ENCODE data around the gene ERCC3. TPM values are rescaled to one million over a fixed set of nuclear protein-coding genes. Genes with fewer than 3 reads are reported as not detected.

ERCC3 gene
- total RNA-seq, 4 donors from 2014 or later, result 30.3 to 39.0 (median 34.5) TPM

- no peaks in the 10 kb centered on the region for H3K36me3 ChIP-seq
- H3K9me3 ChIP-seq, result peaks cover 0 to 4% (median 0%) of the 10 kb centered on the region in 3 donors
- H3K27ac ChIP-seq, result no peak overlapping the region
- peak overlapping the region in 1 of 2 donors; percentile 63 for H3K4me3 ChIP-seq
- peaks cover 47% of the 10 kb centered on the region for H3K27me3 ChIP-seq
- 30 to 51% methylated on average over 18 to 23 of the region's 31 CpGs for WGBS, 2 donors (ENCODE audit: low coverage in 1 of 2)
- no peak for ATAC-seq
- peaks cover 0 to 37% (median 12%) of the 10 kb centered on the region in 3 donors for H3K4me1 ChIP-seq
- TF ChIP-seq POLR2A (IDR thresholded peaks at IDR 0.05) (no peak), EP300 (IDR thresholded peaks at IDR 0.05) (no peak), CTCF (IDR thresholded peaks at IDR 0.05) (no peak), POLR2AphosphoS5 (IDR thresholded peaks at IDR 0.05) (no peak)
Observed at GRCh38 chr2:127220768-127221527, 73.0 kb downstream of the ERCC3 start.

- Histone ChIP-seq H3K27me3 (peaks cover 47% of the 10 kb centered on the region), H3K4me3 (peak within 1 kb of the TSS; percentile 23 to 63), H3K4me1 (peaks cover 0 to 30% (median 12%) of the 10 kb centered on the region in 3 donors), H3K36me3 (no peaks in the 10 kb centered on the region), H3K9me3 (peaks cover 0 to 4% (median 0%) of the 10 kb centered on the region in 3 donors), H3K27ac (peak within 1 kb of the TSS in 1 of 4 donors; percentile 0)
- peak; percentile 38 for ATAC-seq
- TF ChIP-seq POLR2A (IDR thresholded peaks at IDR 0.05) (no peak), CTCF (IDR thresholded peaks at IDR 0.05) (no peak), EP300 (IDR thresholded peaks at IDR 0.05) (no peak), POLR2AphosphoS5 (IDR thresholded peaks at IDR 0.05) (no peak)
- 5 to 7% methylated on average over 6 to 11 of the region's 43 CpGs for WGBS, 2 donors (ENCODE audit: low coverage in 1 of 2)
Observed at GRCh38 chr2:127220102-127220767, 73.7 kb downstream of the ERCC3 start, which contains the start of gene CYP27C1. Gene CYP27C1, minus strand, starts transcription at chr2:127220299. Its CDS starts 29 bp downstream, at chr2:127220270.

DNA sequence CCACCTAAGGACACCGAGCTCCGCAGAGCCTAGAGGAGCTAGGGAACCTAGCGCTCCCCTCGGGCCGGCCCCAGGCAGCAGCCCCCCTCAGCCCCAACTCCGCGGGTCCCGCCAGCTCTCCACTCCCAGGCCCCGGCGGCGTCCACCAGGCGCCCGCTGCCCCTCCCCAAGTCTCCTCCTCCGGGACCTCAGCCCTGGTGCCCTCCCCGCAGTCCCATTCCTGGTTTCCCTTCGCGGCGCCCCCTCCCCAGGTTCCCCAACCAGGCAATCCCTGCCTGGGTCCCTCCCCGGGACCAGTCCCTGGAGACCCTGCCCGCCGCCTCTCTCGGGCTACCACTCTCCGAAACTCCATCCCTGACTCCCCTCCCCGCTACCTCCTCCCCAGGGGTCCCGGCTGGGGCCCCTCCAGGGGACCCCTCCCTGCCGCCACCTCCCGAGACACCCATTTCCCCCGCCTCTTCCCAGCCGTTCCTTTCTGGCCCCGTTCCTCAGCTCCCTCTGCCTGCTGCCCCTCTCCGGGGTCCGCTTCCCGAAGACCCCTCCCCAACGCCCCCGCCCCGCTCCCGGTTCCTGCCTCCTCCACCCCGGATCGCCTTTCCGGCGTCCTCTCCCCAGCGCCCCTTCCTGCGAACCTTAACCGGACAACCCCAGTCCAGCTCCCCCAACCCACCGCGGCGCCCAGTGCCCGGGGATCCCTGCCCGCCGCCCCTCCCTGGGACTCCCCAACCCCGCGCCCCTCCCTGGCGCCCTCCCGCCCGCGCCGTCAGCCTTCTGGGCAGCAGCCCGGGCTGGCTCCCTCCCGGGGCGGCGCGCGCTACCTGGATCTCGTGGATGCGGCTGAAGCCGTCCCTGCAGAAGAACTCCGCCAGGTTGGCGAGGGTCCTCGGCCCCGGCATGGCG is 74.5 kb downstream of the ERCC3 start:
- WGBS, 2 donors (ENCODE audit: low coverage in 1 of 2), result 0% methylated on average over 9 to 14 of the region's 71 CpGs
- Histone ChIP-seq H3K4me3 (peak overlapping the region; percentile 23 to 63), H3K36me3 (no peaks in the 10 kb centered on the region), H3K27me3 (peaks cover 47% of the 10 kb centered on the region), H3K9me3 (peaks cover 0 to 4% (median 0%) of the 10 kb centered on the region in 3 donors), H3K27ac (peak overlapping the region in 1 of 4 donors; percentile 0), H3K4me1 (peaks cover 0 to 27% (median 12%) of the 10 kb centered on the region in 3 donors)
- ATAC-seq, result peak; percentile 46
- no peak for TF ChIP-seq POLR2AphosphoS5 (IDR thresholded peaks at IDR 0.05)
- TF ChIP-seq POLR2A (IDR thresholded peaks at IDR 0.05), result no peak
- no peak for TF ChIP-seq EP300 (IDR thresholded peaks at IDR 0.05)
- no peak for TF ChIP-seq CTCF (IDR thresholded peaks at IDR 0.05)

- no peak for ATAC-seq
- Histone ChIP-seq H3K27ac (no peak overlapping the region), H3K4me1 (peaks cover 0 to 27% (median 12%) of the 10 kb centered on the region in 3 donors), H3K36me3 (no peaks in the 10 kb centered on the region), H3K27me3 (peaks cover 47% of the 10 kb centered on the region), H3K9me3 (peaks cover 0 to 4% (median 0%) of the 10 kb centered on the region in 3 donors), H3K4me3 (peak overlapping the region; percentile 23 to 63)
- no peak for TF ChIP-seq CTCF (IDR thresholded peaks at IDR 0.05)
- no peak for TF ChIP-seq EP300 (IDR thresholded peaks at IDR 0.05)
- TF ChIP-seq POLR2AphosphoS5 (IDR thresholded peaks at IDR 0.05), result no peak
- TF ChIP-seq POLR2A (IDR thresholded peaks at IDR 0.05), result no peak
- WGBS, 2 donors (ENCODE audit: low coverage in 1 of 2), result 0 to 17% methylated on average over 1 to 3 of the region's 35 CpGs
Observed at GRCh38 chr2:127218812-127219170, 75.2 kb downstream of the ERCC3 start.

All from gastroesophageal sphincter (tissue), 4 donors.